COLO829 (cell line): ENCODE measurements around the gene CNGA4.
"Not testable (repeated sequence)": the region's sequence is repeated elsewhere in the genome, so short reads cannot be mapped to it uniquely, and the experiment has no call there.

Experiments
- DNase-seq: peaks from one replicate; pipeline ENCODE4 v3.0.0; 2012; ENCODE audit warnings: low spot score

Gene CNGA4

DNA sequence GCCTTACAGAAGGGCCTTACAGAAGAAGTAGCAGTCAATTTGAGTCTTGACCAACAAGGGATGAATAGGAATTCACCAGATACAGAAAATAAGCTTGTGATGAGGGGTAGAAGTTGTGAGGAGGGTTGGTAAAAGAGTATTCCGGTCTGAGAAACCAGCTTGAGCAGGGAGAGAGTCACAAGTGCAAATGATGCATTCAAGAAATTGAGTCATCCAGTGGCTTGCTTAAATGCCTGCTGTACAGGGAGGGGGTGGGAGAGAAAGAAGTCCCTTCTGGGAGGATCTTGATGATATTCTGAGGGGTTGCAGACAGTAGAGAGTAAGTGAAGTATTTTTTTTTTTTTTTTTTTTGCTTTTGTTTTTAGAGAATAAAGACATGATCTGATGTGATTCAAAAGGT is 29.9 kb downstream of the CNGA4 start:
- DNase-seq: no peak

DNA sequence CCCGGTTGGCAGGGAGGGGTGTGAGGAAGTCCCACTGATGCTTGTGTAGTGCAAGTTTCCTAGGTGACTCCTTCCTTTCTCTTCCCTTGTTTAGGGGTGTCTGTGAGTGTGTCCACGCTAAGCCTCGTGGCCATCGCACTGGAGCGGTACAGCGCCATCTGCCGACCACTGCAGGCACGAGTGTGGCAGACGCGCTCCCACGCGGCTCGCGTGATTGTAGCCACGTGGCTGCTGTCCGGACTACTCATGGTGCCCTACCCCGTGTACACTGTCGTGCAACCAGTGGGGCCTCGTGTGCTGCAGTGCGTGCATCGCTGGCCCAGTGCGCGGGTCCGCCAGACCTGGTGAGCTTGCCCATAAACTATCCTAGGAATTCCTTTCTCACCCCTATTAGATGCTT is 31.1 kb downstream of the CNGA4 start:
- DNase-seq: no peak

- DNase-seq: no peak
Observed at GRCh38 chr11:6270584-6271246, 31.8 kb downstream of the CNGA4 start.

- no peak for DNase-seq
Observed at GRCh38 chr11:6271598-6271997, 32.7 kb downstream of the CNGA4 start.

DNA sequence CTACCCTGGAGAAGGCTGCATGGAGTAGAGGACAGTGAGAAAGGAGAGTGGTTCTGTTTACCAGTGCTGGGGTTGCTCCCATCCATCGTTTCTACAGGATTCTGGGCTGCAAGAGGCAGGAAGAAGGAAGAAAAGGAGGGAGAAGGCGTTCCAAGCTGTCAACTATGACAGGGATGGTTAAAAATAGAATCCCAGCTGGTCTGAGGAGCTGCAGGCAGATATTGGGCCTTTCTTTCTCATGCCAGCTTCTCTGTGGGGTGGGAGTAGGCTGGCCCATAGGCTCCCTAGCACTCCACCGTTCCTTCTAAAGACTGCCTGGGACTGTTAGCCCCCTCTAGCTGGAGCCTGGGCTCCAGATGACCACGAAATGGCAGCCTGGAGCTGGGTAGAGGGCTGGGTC is 34.3 kb downstream of the CNGA4 start:
- DNase-seq: no peak

- DNase-seq: not testable (repeated sequence)
Observed at GRCh38 chr11:6280809-6281208, 41.9 kb downstream of the CNGA4 start.

DNA sequence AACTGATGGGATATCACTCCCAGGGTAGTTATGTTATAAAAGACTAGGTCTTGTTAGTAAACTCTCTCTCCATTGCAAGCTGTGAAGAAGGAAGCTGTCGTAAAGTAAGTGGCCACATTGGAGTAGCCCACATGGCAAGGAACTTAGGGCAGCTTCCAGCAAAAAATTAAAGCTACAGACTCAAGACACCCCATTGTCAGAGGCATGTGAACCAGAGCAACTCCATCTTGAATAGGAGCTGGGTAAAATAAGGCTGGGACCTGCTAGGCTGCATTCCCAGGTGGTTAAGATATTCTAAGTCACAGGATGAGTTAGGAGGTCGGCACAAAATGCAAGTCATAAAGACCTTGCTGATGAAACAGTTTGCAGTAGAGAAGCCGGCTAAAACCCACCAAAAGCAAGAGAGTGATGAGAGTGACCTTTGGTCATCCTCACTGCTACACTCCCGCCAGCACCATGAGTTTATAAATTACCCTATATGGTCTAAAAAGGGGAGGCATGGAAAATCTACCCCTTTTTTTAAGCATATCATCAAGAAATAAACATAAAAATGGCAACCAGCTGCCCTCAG is 44.6 kb downstream of the CNGA4 start:
- no peak for DNase-seq

DNA sequence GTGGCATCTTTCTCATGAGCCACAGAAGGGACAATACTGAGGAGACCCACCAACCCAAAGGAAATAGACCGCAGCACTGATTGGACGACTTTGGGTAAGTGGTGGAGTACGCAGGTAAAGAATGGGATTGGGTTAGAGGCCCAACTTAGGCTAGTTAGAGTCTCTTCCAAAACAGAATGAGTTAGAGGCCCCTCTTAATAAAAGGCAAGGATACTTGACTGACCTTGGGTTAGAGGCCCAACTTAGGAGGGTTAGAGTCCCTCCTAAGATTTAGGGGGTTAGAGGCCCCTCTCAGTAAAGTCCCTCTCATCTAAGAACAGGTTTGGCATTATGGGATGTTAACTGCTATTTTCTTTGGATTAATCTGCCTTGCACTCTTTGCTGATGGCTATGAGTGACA is 45.4 kb downstream of the CNGA4 start:
- no peak for DNase-seq

- DNase-seq: no peak
Observed at GRCh38 chr11:6285019-6285418, 46.1 kb downstream of the CNGA4 start.
